ENCODE measurements around the gene EPB41L1. TPM values are rescaled to one million over a fixed set of nuclear protein-coding genes. Genes with fewer than 3 reads are reported as not detected.

EPB41L1 gene
- total and polyA plus RNA-seq, 2 donors from 2014 or later: 53.2 to 230 TPM

- no peaks in the 10 kb centered on the region for H3K36me3 ChIP-seq (ENCODE audit: control insufficient read depth in 2 of 3, insufficient read depth in 3 of 3, low read length in 3 of 3)
- no peak overlapping the region for H3K9ac ChIP-seq (ENCODE audit: low read length in 3 of 3)
- no peaks in the 10 kb centered on the region for H3K27me3 ChIP-seq (ENCODE audit: control insufficient read depth, insufficient read depth, low read length)
- no peak overlapping the region for H3K4me3 ChIP-seq (ENCODE audit: low read length in 3 of 3)
- FAIRE-seq (no peak), DNase-seq (no peak)
- TF ChIP-seq CTCF (IDR thresholded peaks at IDR 0.05; ENCODE audit: borderline replicate concordance, extremely low read depth, insufficient read depth): no peak
- H3K9me3 ChIP-seq (ENCODE audit: control insufficient read depth in 2 of 3, insufficient read depth in 1 of 3, low read length in 3 of 3): no peaks in the 10 kb centered on the region
- no peaks in the 10 kb centered on the region for H3K4me1 ChIP-seq (ENCODE audit: control insufficient read depth in 2 of 3, insufficient read depth in 2 of 3, low read depth in 1 of 3, low read length in 3 of 3)
- no peak overlapping the region for H3K27ac ChIP-seq (ENCODE audit: low read depth in 2 of 2, low read length in 2 of 2)
- intact Hi-C loops (cut with DNase I): no loop called here
Measured at GRCh38 chr20:36275011-36275410, 120.5 kb downstream of the EPB41L1 start.

- no peak overlapping the region for H3K4me3 ChIP-seq (ENCODE audit: low read length in 3 of 3)
- no peaks in the 10 kb centered on the region for H3K4me1 ChIP-seq (ENCODE audit: control insufficient read depth in 2 of 3, insufficient read depth in 2 of 3, low read depth in 1 of 3, low read length in 3 of 3)
- no peak for DNase-seq
- H3K9ac ChIP-seq (ENCODE audit: low read length in 3 of 3): no peak overlapping the region
- no peaks in the 10 kb centered on the region for H3K36me3 ChIP-seq (ENCODE audit: control insufficient read depth in 2 of 3, insufficient read depth in 3 of 3, low read length in 3 of 3)
- H3K27ac ChIP-seq (ENCODE audit: low read depth in 2 of 2, low read length in 2 of 2): no peak overlapping the region
- H3K9me3 ChIP-seq (ENCODE audit: control insufficient read depth in 2 of 3, insufficient read depth in 1 of 3, low read length in 3 of 3): no peaks in the 10 kb centered on the region
- H3K27me3 ChIP-seq (ENCODE audit: control insufficient read depth, insufficient read depth, low read length): no peaks in the 10 kb centered on the region
- no peak for FAIRE-seq
- no peak for TF ChIP-seq CTCF (IDR thresholded peaks at IDR 0.05; ENCODE audit: borderline replicate concordance, extremely low read depth, insufficient read depth)
- intact Hi-C loops (cut with DNase I): no loop called here
Measured at GRCh38 chr20:36275441-36276189, 121.1 kb downstream of the EPB41L1 start.

GRCh38 chr20:36277546-36277945, 123.0 kb downstream of the EPB41L1 start:
- Histone ChIP-seq H3K9ac (ENCODE audit: low read length in 3 of 3) (no peak overlapping the region), H3K27me3 (ENCODE audit: control insufficient read depth, insufficient read depth, low read length) (no peaks in the 10 kb centered on the region), H3K36me3 (ENCODE audit: control insufficient read depth in 2 of 3, insufficient read depth in 3 of 3, low read length in 3 of 3) (no peaks in the 10 kb centered on the region), H3K4me3 (ENCODE audit: low read length in 3 of 3) (no peak overlapping the region), H3K27ac (ENCODE audit: low read depth in 2 of 2, low read length in 2 of 2) (no peak overlapping the region), H3K4me1 (ENCODE audit: control insufficient read depth in 2 of 3, insufficient read depth in 2 of 3, low read depth in 1 of 3, low read length in 3 of 3) (no peaks in the 10 kb centered on the region), H3K9me3 (ENCODE audit: control insufficient read depth in 2 of 3, insufficient read depth in 1 of 3, low read length in 3 of 3) (no peaks in the 10 kb centered on the region)
- DNase-seq (no peak), FAIRE-seq (no peak)
- no peak for TF ChIP-seq CTCF (IDR thresholded peaks at IDR 0.05; ENCODE audit: borderline replicate concordance, extremely low read depth, insufficient read depth)
- intact Hi-C loops (cut with DNase I): no loop called here

All from kidney (tissue), 14 donors.